Fibroblast of lung (primary cell): Measurements from ENCODE around the gene RIOK1. TPM values are rescaled to one million over a fixed set of nuclear protein-coding genes. Genes with fewer than 3 reads are reported as not detected.

ENCODE experiments used
- DNase-seq, 2 donors: peaks; one replicate each; pipeline versions ENCODE4 v3.0.0 to v3.0.0-alpha.2; 2010; ENCODE audit warnings: low read depth in 2 of 2
- H2AFZ ChIP-seq: 2 replicates; pipeline ENCODE4 v1.5.1; 2012; ENCODE audit warnings: low read length, control low read depth, inconsistent platforms
- H3K27ac ChIP-seq: 2 replicates; pipeline ENCODE4 v1.5.1; 2011; ENCODE audit warnings: low read length, control low read depth; ENCODE audit not compliant: insufficient read depth
- H3K27me3 ChIP-seq: 2 replicates; pipeline ENCODE4 v1.5.1; 2011; ENCODE audit warnings: mild to moderate bottlenecking, low read length; ENCODE audit not compliant: control insufficient read depth, insufficient read depth
- H3K36me3 ChIP-seq: 2 replicates; pipeline ENCODE4 v1.5.1; 2011; ENCODE audit warnings: low read length; ENCODE audit not compliant: control insufficient read depth, insufficient read depth
- H3K4me1 ChIP-seq: 2 replicates; pipeline ENCODE4 v1.5.1; 2011; ENCODE audit warnings: low read length; ENCODE audit not compliant: control insufficient read depth, insufficient read depth; ENCODE audit errors: extremely low read depth
- H3K4me2 ChIP-seq: 2 replicates; pipeline ENCODE4 v1.5.1; 2011; ENCODE audit warnings: low read length, control low read depth; ENCODE audit not compliant: insufficient read depth; ENCODE audit errors: extremely low read depth
- H3K4me3 ChIP-seq, 4 experiments: fragments of 200-600 bp in 1 of 4; sonication (generic) in 1 of 4; replicated peaks in 1 of 4; 2 replicates each; pipeline ENCODE4 v1.5.1; 2011 to 2016; ENCODE audit warnings: low read length in 4 of 4, low read depth in 3 of 4, mild to moderate bottlenecking in 3 of 4, control low read depth in 2 of 4, inconsistent platforms in 1 of 4, mixed read lengths in 1 of 4; ENCODE audit not compliant: insufficient read depth in 1 of 4; ENCODE audit errors: control extremely low read depth in 1 of 4
- H3K79me2 ChIP-seq: 2 replicates; pipeline ENCODE4 v1.5.1; 2012; ENCODE audit warnings: mild to moderate bottlenecking, low read length, inconsistent platforms; ENCODE audit not compliant: control insufficient read depth, insufficient read depth
- H3K9ac ChIP-seq: 2 replicates; pipeline ENCODE4 v1.5.1; 2011; ENCODE audit warnings: mild to moderate bottlenecking, low read length, control low read depth; ENCODE audit not compliant: insufficient read depth
- H3K9me3 ChIP-seq: 2 replicates; pipeline ENCODE4 v1.5.1; 2012; ENCODE audit warnings: low read depth, low read length; ENCODE audit not compliant: control insufficient read depth, insufficient read depth
- H4K20me1 ChIP-seq: 2 replicates; pipeline ENCODE4 v1.5.1; 2011; ENCODE audit warnings: low read length; ENCODE audit not compliant: control insufficient read depth, insufficient read depth; ENCODE audit errors: extremely low read depth
- CTCF ChIP-seq, 2 donors: IDR thresholded peaks in 1 of 2; conservative IDR thresholded peaks in 1 of 2; 1 replicate in 1 of 2; 2 replicates in 1 of 2; pipeline ENCODE4 v1.5.1; 2011 to 2012; ENCODE audit warnings: low read length in 2 of 2, control low read depth in 1 of 2, inconsistent platforms in 1 of 2, low read depth in 1 of 2, mild to moderate bottlenecking in 1 of 2
- EZH2 ChIP-seq: IDR thresholded peaks from 2 replicates; pipeline ENCODE4 v1.5.1; 2012; ENCODE audit warnings: low read length, control low read depth, mild to moderate bottlenecking; ENCODE audit errors: missing control alignments
- polyA plus RNA-seq, 2 donors: library from polyadenylated mRNA; depleted of rRNA in 1 of 2; stranded (reverse) in 1 of 2; unstranded in 1 of 2; fragments of >200 nt; gene quantifications; 2 replicates each; pipeline ENCODE4 v1.2.1, GENCODE V29; 2011 to 2012; ENCODE audit warnings: missing spikeins in 1 of 2
- total RNA-seq: library from RNA; depleted of rRNA; stranded (reverse); fragments of >200 nt; gene quantifications from 2 replicates; pipeline ENCODE4 v1.2.1, GENCODE V29; 2014

RIOK1 gene
- total and polyA plus RNA-seq, 2 donors (not counting 1 experiment from before 2014, with no cell fraction given) = 11.9 to 28.7 TPM

GRCh38 chr6:7426447-7427169 lies 37.0 kb downstream of the RIOK1 start:
- Histone ChIP-seq H3K79me2 (no peaks in the 10 kb centered on the region), H3K4me3 (no peak overlapping the region), H2AFZ (no peak overlapping the region), H3K4me1 (no peaks in the 10 kb centered on the region), H3K4me2 (no peak overlapping the region), H3K9ac (no peak overlapping the region), H3K36me3 (no peaks in the 10 kb centered on the region), H3K27me3 (no peaks in the 10 kb centered on the region), H4K20me1 (no peaks in the 10 kb centered on the region), H3K9me3 (no peaks in the 10 kb centered on the region), H3K27ac (no peak overlapping the region)
- TF ChIP-seq EZH2 = no peak
- TF ChIP-seq CTCF (conservative IDR thresholded peaks at IDR 0.05 in 1 of 2, IDR thresholded peaks at IDR 0.05 in 1 of 2; ENCODE audit: low read depth in 1 of 2, low read length in 2 of 2) = no peak
- DNase-seq = no peak

DNA sequence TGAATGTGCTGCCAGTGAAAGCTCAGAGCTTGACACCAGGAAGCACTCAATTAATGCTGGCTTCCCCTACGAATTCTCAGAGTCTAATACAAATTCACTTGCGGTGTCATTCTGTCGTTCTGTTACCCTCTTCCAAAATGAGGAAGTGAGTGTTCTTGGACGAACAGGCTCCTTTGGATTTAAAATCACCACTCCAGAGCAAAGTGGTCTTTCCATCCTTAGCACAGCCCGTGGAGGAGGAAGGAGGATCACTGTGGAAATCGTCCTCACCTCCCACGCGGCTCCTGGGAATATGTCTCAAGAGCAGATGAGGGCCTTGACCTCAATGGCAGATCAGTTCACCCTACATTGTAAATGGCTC lies 41.7 kb downstream of the RIOK1 start:
- Histone ChIP-seq H3K27ac (no peak overlapping the region), H3K4me3 (no peak overlapping the region), H4K20me1 (no peaks in the 10 kb centered on the region), H2AFZ (no peak overlapping the region), H3K36me3 (no peaks in the 10 kb centered on the region), H3K9ac (no peak overlapping the region), H3K79me2 (no peaks in the 10 kb centered on the region), H3K27me3 (no peaks in the 10 kb centered on the region), H3K4me1 (no peaks in the 10 kb centered on the region), H3K4me2 (no peak overlapping the region), H3K9me3 (no peaks in the 10 kb centered on the region)
- no peak for DNase-seq
- TF ChIP-seq EZH2 (no peak), CTCF (conservative IDR thresholded peaks at IDR 0.05 in 1 of 2, IDR thresholded peaks at IDR 0.05 in 1 of 2; ENCODE audit: low read depth in 1 of 2, low read length in 2 of 2) (no peak)

DNA sequence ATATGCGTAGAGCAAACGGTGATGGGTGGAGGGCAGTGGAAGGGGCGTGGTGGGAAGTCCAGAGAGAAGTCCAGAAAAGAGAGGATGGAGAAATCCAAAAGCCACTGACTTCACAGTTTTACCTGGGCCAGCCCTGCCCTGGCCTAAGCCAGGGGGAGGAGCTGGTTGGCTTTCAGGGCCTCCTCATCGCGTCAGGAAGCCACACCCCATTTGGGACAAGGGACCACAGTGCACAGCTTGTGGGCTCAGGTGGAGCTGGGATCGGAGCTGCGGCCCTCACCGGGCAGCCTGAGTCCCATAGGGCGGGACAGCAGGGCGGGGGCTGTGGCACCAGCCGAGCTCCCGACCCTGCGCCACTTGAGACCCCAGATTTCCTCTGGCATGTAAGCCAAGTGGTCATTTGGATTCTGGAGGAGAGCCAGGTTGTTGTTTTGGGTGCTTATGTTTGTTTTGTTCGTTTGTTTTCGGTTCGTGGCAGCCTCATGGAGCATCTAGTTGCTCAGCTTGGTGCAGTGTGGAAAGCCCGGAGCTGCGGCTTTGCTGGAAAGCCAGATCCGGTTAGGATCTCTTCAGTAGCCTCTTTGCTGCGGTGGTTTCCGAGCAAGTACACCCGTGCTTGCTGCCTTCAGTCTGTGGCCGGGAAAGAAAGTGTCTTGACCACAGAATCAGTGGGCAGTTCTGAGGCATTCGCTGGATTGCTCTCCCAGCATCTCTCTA lies 42.2 kb downstream of the RIOK1 start:
- no peak overlapping the region for H3K9ac ChIP-seq
- peak overlapping the region; percentile 33 for H2AFZ ChIP-seq
- peak overlapping the region; percentile 25 for H3K4me2 ChIP-seq
- H3K27ac ChIP-seq = no peak overlapping the region
- no peaks in the 10 kb centered on the region for H3K27me3 ChIP-seq
- H4K20me1 ChIP-seq = no peaks in the 10 kb centered on the region
- H3K79me2 ChIP-seq = no peaks in the 10 kb centered on the region
- no peak overlapping the region for H3K4me3 ChIP-seq
- no peak for TF ChIP-seq EZH2
- no peak for TF ChIP-seq CTCF (conservative IDR thresholded peaks at IDR 0.05 in 1 of 2, IDR thresholded peaks at IDR 0.05 in 1 of 2; ENCODE audit: low read depth in 1 of 2, low read length in 2 of 2)
- H3K9me3 ChIP-seq = no peaks in the 10 kb centered on the region
- H3K4me1 ChIP-seq = no peaks in the 10 kb centered on the region
- H3K36me3 ChIP-seq = no peaks in the 10 kb centered on the region
- peak in 1 of 2 donors; percentile 39 for DNase-seq
